GM18907 (cell line): Measurements from ENCODE around the gene RANBP10.
A peak's percentile ranks its signal among the peaks of the same experiment; 100 is the strongest.

Experiments used
- ATAC-seq: cut with Tn5 transposase; IDR thresholded peaks from one replicate; pipeline ENCODE4 v1.9.1; 2021; ENCODE audit warnings: mild to moderate bottlenecking, moderate library complexity; ENCODE audit not compliant: unreplicated experiment

The RANBP10 gene

DNA sequence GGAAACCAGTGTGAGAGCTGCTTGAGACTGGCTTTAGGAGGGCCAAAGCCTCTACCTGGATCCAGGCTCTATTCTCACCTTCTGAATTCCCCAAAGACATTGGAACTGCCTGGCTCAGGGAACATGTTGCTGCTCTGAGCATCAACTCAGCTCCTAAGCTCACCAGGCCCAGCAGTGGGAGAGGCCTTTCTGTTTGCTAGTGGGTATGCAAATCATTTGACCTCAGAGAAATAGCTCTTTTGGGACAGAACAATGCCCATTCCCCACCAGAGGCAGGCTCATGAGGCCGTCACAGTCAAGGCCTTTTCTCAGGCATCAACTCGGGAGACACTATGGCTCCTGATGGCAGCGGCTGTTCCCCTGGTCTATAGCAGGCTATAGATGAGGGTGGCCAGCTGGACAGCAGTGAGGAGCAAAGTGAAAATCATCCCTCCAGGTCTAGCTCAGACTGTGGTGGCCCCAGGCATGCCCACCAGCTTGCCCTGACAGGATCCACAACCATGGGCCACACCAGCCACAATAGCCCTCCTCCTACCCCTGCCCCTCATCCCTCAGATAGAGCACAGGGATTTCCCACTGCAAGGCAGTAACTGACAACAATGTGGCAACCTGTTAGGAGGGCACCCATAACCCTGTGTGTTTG is 56.8 kb downstream of the RANBP10 start:
- peak; percentile 42 for ATAC-seq

DNA sequence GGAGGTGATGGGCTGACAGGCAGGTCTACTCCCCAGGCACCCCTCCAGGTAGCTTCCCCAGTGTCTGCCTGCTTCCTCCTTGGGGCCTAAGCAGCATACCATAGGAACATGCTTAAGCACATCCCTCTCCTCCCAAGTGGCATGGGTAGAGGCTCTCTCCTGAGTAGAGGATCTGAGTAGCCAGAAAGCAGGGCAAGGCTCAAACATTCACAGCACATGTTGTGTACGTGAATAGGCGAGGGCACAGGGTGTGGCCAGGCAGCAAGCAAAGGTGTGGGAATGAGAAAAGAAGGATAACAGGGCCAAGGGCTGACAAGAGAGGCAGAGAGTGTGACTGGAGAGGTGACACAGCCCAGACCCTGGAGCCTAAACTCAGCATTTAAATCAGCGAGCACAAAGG is 57.5 kb downstream of the RANBP10 start:
- no peak for ATAC-seq

DNA sequence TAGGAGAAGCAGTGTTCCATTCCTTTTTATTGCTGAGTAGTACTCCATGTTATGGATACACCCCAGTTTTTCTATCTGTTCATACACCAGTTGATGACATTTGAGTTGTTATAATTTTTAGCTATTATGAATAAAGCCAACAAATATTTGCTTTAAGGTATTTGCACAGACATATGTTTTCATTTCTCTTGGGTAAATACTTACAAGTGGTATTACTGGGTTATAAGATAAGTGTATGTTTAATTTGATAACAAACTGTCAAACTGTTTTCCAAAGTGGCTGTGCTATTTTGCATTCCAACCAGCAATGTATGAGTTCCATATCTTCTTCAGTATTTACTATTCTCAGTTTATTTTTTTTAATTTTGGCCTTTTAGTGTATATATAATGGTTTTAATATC is 59.5 kb downstream of the RANBP10 start:
- no peak for ATAC-seq

DNA sequence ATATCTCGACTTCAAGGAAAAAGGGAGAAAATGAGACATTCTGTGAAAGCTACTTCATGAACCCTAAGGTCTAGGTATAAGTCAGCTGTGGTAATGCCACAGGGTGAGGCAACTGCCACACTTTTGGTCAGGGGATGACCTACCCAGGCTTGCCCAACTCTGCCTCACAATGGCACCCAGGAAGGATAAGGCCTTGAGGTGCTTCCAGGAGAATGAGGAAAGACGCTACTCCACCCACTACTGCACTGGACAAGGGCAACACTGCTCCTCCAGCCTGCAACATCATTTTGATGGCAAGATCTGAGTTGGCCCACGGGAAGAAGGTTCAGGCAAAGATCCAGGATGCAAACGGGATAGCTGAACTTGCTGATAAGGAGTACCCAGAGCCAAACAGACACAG is 65.2 kb downstream of the RANBP10 start:
- ATAC-seq = no peak

DNA sequence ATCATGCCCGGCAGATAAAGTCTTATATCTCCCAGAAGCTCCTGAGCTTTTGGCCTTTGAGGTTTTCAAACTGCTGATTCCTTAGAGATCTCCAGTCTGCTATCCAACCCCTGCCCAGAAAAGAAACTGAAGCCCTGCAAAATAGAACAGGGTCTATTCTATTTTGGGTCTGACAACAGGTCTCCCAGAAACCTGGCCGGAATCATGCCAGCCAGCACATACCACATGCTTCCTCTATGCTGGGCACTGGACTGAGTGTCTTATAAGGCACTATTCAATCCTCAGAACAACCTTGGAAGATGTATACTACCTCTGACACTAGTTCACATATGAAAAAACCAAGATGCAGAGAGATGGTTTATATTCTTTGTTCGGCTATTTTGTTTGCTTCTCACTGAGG is 66.0 kb downstream of the RANBP10 start:
- ATAC-seq = no peak

DNA sequence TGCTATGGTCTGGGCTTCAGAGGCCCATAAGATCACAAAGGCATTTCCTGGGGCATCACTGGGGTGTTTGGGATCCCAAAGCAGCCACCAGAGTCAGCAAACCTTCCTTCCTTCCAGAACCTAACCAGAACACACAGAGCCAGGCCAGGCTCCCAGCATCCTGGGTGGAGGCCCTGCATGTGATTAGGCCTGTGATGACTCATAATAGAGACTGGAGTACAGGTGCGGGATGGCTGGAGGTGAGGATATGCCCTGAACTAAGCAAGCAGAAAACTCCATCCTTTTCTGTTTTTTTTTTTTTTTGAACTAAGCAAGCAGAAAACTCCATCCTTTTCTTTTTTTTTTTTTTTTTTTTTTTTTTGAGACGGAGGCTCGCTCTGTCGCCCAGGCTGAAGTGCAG is 69.5 kb downstream of the RANBP10 start:
- no peak for ATAC-seq

DNA sequence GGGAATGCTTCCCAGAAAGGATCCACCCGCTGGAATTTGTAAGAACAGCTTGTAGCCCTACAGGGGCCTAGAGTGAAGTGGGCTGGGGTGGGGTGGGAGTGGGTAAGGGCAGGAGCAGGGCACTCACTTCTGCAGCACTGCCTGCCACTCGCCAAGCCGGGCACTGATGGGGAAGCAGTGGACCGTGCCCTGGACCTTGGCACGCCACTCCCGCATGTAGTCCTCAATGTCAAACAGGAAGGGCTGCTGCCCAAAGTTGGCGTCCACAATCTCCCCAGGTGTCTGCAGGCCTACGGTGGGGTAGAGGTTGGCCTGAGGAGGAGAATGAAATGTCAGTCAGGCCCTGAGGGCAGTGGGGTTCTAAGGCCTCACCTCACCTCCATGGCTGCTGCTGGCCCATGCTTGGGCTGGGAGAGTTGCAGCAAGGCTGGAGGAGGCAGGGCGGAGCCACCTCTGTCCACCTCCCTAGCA is 71.6 kb downstream of the RANBP10 start:
- no peak for ATAC-seq

DNA sequence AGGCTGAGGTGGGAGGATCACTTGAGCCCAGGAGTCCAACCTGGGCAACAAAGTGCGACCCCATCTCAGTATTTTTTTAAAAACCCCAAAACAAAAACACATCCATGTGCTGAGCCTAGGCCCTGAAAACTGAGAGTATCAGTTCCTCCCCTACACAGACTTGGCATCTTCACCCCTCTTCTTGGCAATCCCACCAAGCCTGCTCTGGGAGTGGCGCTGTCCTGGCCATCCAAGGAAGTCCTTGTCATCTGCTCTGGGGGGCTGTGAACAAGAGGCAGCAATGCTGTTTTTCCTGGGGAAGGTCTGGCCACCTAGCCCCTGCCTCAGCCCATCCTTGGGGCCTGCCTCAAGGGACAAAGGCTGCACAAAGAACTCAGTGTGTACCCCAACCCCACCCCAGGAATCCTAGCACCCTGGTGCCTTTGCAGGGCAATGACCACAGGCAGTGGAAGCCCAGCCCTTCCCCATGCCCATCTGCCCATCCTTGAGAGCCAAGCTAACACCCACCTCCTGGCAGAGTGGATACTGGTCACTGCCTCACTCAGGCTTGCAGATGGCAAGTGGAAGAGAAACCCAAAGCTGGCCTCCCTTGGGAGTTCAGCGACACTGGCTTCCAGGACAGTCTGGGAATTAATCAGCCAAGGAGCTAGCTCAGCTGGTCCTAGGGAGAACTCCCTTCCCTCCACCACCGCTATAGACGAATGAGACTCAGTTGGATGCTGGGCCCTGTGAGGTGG is 72.5 kb downstream of the RANBP10 start:
- ATAC-seq = no peak

DNA sequence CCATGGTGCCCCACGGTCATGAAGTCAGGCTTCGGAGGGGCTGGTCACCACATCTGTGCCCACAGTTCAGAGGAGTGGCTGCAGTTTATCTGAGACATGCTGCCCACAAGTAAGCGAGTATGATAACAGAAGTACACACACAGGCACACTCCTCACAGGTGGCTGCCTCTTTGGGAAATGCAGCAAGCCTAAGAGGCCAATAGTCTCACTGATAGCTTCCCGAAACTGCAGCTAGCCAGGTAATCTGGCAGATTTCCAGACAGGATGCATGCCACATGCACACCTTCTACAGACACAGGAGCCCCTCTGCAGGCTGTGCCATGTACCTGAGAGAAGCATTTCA is 74.6 kb downstream of the RANBP10 start:
- ATAC-seq = no peak

DNA sequence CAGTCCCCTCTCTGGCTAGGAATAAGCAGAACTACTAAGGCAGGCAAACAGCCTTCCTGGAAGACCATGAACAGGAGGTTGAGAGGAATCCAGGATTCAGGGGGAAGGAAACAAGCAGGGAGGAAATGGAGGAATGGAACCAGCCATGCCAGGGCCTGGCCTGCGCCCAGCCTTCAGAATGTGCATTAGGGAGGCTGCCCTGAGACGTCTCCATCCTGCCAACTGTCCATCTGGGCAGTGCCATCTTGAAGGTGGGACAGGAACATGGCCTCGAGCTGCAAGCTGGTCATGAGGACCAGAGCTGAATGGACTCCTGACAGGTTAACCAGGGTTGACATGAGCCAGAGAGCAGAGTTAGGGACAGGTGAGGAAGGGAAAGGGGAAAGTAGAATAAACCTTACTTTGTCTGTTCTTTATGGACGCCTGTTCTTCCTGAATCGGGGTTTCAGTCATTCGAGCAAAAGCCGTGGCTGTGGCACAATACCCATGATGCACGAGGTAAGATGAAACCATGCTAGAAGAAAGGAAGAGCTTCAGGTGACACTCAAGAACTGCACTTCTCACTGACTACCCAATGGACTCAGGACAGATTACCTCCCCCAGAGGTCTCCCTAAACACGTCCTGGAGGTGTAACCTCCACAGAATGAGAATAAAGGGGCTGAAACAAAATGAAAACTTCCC is 75.1 kb downstream of the RANBP10 start:
- no peak for ATAC-seq

DNA sequence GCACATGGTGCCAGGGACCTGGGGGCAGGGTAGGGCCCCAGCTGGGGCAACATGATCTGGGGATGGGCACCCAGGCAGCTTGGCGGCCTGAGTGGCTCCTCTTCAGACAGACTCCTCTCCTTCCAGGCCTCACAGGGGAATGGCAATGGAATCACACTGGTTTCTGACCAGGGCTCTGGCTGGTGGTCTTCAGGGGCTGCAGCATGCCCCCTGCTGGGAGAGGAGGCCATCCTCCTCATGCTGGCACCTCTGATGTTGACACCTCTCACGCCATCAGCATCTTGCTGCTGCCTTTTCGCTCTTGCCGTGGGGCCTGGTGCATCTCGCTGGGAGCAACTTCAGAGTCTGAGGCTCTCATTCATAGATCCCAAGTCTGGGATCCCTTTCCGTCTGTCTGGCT is 76.0 kb downstream of the RANBP10 start:
- ATAC-seq = no peak

DNA sequence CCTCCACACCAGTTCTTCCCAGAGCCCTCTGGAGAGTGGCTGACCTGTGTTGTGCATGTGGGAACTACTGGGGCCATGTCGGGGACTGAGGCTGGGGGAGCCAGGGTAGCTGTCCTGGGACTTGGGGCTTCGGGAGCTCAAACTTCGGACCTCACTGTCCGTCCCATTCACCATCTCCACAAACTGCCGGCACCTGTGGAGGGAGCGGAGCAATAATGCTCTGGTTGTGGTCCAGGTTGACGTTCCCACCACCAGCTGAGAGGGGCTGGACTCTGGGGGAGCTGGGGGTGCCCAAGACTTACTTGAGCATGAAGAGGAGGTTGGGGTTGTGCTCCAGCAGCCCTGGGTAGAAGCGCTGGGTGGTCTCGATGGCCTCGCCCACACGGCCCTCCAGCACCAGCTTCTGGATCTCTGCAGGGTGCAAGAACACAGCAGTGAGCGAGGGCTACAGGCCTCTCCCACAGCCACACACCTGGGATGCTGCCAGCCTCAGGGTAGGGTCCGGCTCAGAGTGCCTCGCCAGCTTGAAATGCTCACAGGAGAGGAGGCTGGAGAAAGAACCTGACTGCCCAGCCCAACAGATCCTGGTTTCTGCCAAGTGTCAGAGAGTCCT is 76.6 kb downstream of the RANBP10 start:
- ATAC-seq = no peak

DNA sequence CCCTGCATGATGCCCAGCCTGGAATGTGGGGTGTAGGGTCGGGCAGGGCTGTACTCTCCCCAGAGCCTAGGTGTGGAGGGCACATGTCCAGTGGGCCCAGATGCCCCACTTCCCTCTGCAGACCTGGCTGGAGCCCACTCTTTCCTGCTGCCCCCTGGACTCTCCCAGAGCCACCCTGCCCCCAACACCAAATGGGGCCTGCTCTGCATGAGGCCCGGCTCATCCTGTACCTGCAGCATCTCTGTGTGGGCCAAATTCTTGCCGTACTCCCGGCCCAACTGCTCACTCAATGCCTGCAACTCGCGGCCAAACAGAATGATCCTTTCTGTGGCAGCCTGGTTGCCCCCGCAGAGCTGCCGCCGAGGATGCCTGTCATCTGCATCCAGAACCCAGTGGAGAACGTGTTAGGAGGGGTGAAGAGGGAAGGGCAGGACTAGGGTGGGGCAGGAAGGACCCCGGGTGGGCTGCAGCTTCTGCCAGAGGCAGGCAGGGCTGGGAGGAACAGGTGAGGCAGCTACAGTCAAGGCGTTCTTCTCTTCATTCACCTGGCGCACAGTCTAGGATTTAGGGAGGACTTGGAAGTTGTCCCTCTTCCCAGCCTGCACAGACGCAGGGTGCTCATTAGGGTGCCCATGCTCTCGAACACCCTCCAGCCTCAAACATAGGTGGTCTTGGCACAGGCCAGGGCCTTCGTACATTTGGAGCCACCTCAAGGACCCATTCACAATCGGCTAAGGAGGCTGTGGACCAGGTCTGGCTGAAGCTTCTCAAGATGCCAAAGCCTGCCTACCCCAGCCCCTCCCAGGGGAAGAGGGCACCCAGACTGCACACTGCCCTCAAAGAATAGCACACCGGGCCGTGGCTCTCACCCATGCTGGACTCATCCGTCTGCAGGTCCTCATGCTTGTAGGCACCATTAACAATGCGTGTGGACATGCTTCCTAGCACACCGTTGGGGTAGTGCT is 78.6 kb downstream of the RANBP10 start:
- ATAC-seq = no peak

DNA sequence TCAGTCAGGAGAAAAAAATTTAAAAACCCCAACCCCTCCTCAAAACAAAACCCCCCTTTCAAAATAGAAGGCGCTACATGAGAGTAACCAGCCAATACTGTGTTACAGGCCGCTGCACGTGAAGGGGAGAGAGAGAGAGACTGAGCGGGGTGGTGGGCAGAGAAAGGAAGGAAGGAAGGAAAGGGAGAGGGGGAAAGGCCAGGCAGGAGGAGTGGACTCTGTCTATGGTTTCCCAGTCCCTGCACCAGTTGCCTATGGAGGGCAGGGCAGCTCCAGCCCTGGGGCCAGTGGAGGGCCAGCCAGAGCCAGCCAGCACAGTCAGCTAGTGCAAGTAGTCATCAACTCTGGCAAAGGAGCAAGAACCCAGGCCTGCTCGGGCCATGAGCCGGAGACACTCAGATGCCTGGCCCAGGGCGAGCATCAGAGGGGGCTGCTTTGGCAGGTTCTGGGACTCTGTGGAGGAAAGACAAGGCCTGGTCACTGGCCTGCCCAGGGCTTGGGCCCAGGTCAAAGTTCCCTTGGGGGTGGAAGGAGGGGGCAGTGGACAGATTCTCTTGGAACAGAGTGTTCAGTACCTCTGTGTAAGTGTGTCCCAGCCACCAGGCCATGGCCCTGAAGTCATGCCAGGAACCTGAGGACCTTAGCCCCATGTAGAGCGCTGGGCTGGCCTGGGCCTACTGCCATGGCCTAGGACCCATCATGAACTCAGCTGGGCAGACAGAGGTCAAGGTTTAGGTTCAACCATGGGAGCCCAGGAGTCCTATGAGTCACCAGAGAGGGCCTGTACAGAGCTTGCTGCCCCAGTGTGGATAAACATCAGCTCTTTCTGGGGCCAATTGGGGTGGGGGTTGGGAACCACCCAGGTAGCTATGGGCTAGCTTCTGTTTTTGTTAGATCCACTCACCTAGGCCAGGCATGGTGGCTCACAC is 80.0 kb downstream of the RANBP10 start:
- no peak for ATAC-seq

DNA sequence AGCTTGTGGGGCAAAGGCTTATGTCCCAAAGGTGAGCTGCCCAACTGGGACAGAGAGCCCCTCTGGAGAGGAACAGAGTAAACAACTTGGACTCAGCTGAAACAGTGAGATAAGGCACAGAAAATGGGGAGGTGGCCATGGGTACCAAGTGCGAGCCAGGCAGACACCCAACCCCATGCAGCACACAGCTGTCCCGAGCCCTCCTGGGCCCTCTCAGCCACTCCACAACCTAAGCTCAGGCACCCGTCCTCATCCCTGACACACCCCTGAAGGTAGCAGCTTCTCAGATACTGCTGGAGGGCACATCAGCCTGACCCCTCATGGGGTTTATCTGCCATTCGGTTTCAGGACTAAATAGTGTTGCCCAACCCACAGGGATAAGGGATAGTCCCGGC is 82.5 kb downstream of the RANBP10 start:
- no peak for ATAC-seq

DNA sequence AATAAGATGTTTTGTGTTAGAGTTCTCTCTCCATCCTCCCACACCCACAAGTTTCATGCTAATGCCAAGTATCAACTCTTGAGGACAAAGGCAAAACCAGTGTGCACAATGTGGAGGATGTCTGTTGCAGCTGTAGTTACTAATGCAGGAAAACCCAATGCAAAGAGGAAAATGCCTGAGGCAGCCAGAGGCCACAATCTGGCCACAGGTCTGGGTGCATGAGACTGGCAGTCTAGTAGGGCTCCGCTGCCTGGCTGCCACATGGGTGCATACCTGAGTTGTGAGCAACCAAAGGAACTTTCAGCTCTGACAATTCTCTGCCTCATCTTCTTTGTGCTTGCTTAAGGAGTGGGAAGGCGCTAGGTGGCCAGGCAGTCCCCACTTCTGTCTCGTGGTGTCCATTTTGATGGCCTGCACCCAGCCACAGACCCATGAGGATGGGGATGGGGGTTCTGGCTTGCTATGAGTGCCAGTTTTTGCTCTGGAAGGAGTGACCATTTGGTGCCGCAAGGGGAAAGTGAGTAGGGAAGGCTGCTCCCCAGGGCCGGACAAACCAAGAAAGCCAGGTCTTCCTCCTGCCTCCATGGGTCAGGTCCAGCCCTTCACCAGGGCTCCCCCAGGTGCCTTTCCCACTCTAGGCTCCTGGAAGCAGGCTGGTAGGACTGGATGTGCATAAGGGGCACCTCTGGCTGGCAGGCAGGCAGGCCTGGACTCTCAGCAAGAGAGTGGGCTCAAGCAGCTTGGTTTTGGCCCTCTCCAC is 83.0 kb downstream of the RANBP10 start:
- ATAC-seq = no peak

DNA sequence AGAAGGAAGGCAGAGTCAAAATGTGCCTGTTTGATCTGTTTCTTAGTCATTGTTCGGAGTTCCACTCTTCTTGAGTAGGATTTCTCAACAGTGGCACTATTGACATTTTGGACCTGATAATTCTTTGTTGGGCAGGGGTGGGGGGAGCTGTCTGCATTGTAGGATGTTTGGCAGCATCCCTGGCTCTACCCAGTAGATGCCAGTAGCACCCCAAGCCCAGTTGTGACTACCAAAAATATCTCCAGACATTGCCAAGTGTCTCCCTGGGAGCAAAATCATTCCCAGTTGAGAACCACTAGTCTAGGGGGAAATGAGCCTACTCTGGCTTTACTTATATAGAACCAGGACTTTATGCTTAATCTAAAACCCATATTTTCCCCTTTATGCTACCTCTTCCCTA is 86.1 kb downstream of the RANBP10 start:
- ATAC-seq = no peak

DNA sequence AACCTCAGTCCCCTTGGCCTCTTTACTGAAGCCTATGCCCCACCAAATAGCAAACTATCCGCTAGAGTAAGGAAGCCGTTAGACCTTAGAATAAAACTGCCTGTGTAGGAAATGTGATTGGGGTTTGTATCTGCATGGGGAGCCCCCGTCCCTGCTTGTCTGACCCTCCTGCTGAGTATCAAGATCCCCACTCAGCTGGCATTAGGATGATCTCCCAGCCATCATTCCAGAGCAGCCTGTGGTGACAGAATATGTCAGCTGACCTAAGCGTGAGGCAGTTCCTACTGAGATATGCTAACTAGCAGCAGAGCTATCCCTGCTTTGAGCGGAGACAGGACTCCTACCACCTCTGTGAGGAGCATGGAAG is 86.6 kb downstream of the RANBP10 start:
- peak; percentile 17 for ATAC-seq
